ENCODE measurements around the gene COL8A2.

Gene COL8A2

GRCh38 chr1:36053978-36054377 is 71.0 kb downstream of the COL8A2 start:
- no peak for DNase-seq (ENCODE audit: low read depth)

GRCh38 chr1:36051821-36052220 is 73.2 kb downstream of the COL8A2 start:
- no peak for DNase-seq (ENCODE audit: low read depth)
